NT2/D1 (cell line): ENCODE results near the gene NOL12.

Experiments used
- SUZ12 ChIP-seq: IDR thresholded peaks from 2 replicates; pipeline ENCODE4 v1.6.1; 2011; ENCODE audit not compliant: insufficient read length, insufficient read depth; ENCODE audit errors: extremely low read depth
- YY1 ChIP-seq: IDR thresholded peaks from 2 replicates; pipeline ENCODE4 v1.6.1; 2011; ENCODE audit not compliant: insufficient read length, insufficient read depth
- ZNF274 ChIP-seq: IDR thresholded peaks from 2 replicates; pipeline ENCODE4 v1.6.1; 2011; ENCODE audit warnings: mild to moderate bottlenecking, low read depth, low read length

DNA sequence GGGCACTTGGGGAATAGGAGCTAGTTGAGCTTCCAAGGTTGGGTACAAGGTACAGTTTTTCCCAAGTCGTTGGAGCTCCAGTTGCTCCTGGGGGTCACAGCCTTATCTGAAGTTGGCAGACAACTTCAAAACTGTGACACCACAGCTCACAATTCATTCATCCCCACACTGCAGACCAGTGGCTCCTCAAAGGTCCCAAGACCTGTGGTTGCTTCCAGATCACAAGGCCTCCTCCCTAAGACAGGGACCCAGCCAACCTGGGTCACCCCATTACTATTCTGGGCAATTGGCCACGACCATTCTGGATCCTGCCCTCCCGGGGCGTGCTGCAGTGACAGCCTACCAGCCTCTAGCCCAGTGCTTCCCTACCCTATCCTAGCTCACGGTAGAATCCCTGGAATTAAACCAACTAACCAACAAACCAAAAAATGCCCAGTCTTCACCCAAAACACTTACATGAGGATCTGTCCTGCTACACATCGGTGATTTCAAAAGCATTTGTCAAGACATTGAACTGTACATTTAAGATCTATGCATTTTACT is 28.5 kb upstream of the NOL12 start:
- TF ChIP-seq ZNF274 (no peak), YY1 (no peak), SUZ12 (no peak)
